Fibroblast of pulmonary artery (primary cell): ENCODE results near the gene EVPL.

Source experiments
- DNase-seq: peaks from one replicate; pipeline ENCODE4 v3.0.0-alpha.2; 2010; ENCODE audit warnings: low read depth
- H3K4me3 ChIP-seq: replicated peaks from 2 replicates; pipeline ENCODE4 v1.5.1; 2011; ENCODE audit warnings: low read depth, mild to moderate bottlenecking, control low read depth, low read length, moderate library complexity
- TF ChIP-seq, protein P1 (sequence below): IDR thresholded peaks from 2 replicates; pipeline ENCODE4 v1.5.1; 2011; ENCODE audit warnings: mild to moderate bottlenecking, control low read depth, low read length, inconsistent platforms; ENCODE audit errors: missing control alignments

The EVPL gene

GRCh38 chr17:76027159-76027839 is at the start of gene EVPL:
EVPL (minus strand) TSS chr17:76027306; CDS start chr17:76027198, 108 bp downstream.
- no peak for DNase-seq
- no peak within 1 kb of the TSS for H3K4me3 ChIP-seq
- TF ChIP-seq, protein P1, sequence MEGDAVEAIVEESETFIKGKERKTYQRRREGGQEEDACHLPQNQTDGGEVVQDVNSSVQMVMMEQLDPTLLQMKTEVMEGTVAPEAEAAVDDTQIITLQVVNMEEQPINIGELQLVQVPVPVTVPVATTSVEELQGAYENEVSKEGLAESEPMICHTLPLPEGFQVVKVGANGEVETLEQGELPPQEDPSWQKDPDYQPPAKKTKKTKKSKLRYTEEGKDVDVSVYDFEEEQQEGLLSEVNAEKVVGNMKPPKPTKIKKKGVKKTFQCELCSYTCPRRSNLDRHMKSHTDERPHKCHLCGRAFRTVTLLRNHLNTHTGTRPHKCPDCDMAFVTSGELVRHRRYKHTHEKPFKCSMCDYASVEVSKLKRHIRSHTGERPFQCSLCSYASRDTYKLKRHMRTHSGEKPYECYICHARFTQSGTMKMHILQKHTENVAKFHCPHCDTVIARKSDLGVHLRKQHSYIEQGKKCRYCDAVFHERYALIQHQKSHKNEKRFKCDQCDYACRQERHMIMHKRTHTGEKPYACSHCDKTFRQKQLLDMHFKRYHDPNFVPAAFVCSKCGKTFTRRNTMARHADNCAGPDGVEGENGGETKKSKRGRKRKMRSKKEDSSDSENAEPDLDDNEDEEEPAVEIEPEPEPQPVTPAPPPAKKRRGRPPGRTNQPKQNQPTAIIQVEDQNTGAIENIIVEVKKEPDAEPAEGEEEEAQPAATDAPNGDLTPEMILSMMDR: no peak

GRCh38 chr17:76076146-76076764 is 49.1 kb upstream of the EVPL start:
- DNase-seq: no peak
- H3K4me3 ChIP-seq: no peak overlapping the region

DNA sequence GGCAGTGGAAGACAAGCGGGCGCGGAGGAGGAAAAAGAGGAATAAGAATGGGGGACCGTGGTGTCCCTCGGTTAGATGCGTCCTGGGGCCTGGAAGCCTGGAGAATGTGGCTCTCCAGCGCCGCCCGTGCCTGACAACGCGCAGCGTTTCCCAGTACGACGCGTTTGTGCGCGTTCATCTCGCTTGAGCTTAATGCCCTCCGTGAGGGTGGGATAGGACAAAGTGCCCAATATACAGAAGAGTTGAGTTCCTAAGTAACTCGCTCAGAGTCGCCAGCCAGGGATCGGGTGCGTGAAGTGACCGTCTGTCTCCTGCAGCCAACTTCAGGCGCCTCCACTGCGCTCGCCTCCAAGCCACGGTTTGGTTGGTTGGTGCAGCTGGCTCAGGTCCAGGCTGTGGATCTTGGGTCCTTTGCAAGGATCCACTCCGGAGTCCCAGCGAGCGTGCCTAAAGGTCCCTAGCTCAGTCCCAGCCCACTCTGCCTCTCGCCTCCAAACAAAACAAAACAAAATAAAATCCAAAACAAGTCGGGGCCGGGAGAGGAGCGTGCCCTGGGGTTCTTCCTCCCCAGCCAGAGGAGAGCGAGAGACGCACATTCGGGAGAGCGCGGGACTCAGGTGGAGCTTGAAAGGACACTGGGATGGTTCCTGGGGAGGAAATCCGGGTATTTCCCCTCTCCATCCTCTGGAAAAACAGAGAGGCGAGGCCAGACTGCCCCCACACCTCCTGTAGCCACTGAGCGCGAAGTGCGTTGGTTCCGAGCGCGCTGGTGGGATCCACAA is 48.4 kb upstream of the EVPL start:
- no peak overlapping the region for H3K4me3 ChIP-seq
- TF ChIP-seq, protein P1: no peak
- no peak for DNase-seq

More at GRCh38 chr17:76076146-76076764, 49.1 kb upstream of the EVPL start:
- TF ChIP-seq, protein P1: no peak

DNA sequence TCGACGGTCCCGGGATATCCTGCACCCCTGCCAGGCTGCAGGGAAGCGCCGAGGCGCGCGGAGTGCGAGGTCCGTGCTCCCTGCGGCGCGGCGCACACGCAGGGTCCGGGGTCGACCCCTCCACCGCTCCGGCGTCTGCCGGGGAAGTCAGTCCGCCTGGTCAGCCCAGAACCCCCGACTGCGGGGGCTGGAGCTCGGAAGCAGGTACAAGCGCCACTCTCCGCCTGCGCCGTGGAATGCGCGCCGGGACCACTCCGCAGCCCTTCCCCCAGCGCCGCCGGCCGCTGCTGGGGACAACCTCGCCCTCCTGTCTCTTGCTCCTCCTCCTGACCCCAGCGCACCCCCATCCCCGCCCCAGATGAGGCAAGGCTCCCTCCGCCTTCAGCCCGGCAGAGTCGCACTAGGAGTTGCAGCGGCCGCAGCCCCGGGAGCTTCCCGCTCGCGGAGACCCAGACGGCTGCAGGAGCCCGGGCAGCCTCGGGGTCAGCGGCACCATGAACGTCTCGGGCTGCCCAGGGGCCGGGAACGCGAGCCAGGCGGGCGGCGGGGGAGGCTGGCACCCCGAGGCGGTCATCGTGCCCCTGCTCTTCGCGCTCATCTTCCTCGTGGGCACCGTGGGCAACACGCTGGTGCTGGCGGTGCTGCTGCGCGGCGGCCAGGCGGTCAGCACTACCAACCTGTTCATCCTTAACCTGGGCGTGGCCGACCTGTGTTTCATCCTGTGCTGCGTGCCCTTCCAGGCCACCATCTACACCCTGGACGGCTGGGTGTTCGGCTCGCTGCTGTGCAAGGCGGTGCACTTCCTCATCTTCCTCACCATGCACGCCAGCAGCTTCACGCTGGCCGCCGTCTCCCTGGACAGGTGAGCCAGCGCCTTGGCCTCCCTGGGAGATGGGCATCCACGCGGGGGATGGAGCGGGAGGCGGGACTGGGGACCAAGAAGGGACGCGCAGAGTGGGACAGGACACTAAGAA is 47.6 kb upstream of the EVPL start, which contains the start of gene GALR2:
Gene GALR2, plus strand, starts transcription at position 392 of the 974 bp plus-strand sequence. Its CDS starts 103 bp downstream, at position 495.
- TF ChIP-seq, protein P1: no peak
- H3K4me3 ChIP-seq: no peak within 1 kb of the TSS
- no peak for DNase-seq

DNA sequence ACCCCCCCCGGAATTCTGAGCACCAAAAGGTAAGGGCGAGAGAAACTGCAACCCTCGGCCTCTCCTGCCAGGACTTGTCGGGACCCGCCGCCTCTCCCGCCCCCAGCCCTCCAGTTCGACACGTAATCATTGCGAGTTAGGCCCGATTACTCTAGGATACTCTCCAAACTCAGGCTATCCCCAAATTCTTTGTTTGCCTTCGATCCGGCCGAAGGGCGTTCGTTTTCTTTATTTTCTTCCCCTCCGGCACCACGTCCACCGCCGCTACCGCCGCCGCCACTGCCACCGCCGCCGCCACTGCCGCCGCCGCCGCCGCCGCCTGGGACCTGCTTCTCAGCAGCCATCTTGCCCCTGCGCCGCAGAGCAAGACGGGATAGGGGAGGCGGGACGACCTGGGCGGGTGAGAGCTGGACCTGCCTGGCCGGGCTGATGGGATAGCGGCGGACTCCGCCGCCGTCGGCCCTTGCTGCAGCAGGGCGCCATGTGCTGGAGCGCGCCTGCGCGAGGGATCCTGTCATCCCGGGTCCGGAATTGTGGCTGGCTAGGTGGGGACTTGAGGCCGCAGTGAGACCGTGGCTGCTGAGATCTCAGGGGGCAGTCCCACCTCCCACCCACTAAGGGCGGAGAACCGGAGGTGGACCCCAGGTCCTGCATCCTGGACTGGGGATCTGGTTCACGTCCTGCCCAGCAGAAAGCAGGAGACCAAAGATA is 45.2 kb upstream of the EVPL start, which contains the start of gene SRP68:
Gene SRP68, minus strand, starts transcription at position 370 of the 711 bp plus-strand sequence. Its CDS starts 26 bp downstream, at position 344.
- TF ChIP-seq, protein P1: no peak

More for the DNA sequence above, 45.2 kb upstream of the EVPL start, which contains the start of gene SRP68:
- peak; percentile 92 for DNase-seq
- peak within 1 kb of the TSS; percentile 80 for H3K4me3 ChIP-seq
